T47D (cell line): ENCODE data around the gene PELI3.

Source experiments
- DNase-seq, 2 experiments: peaks; one replicate each; pipeline versions ENCODE4 v3.0.0 to v3.0.0-alpha.2; 2011 to 2012; ENCODE audit warnings: low read depth in 1 of 2, low spot score in 1 of 2
- JUND ChIP-seq: IDR thresholded peaks from 2 replicates; pipeline ENCODE4 v1.6.1; 2012; ENCODE audit warnings: low read depth
- in situ Hi-C: cut with HindIII; loops from 2 replicates; pipeline ENCODE4 v1.10.0; 2016; ENCODE audit warnings: low sequenced_read_pairs, low pct_unique_long_range_greater_than_20kb

Gene PELI3

GRCh38 chr11:66488957-66489356 lies 22.3 kb downstream of the PELI3 start:
- TF ChIP-seq JUND, result no peak
- DNase-seq, result no peak
- in situ Hi-C loops, result no loop called here

- TF ChIP-seq JUND, result no peak
- no peak for DNase-seq
- in situ Hi-C loops, result no loop called here
These were observed 22.9 kb downstream of the PELI3 start for GRCh38 chr11:66489636-66490035.

GRCh38 chr11:66491315-66491935 lies 24.7 kb downstream of the PELI3 start:
- DNase-seq, result no peak
- TF ChIP-seq JUND, result no peak
- in situ Hi-C loops, result no loop called here

GRCh38 chr11:66492161-66492865 lies 25.6 kb downstream of the PELI3 start:
- in situ Hi-C loops, result no loop called here
- no peak for DNase-seq
- TF ChIP-seq JUND, result no peak

- in situ Hi-C loops, result no loop called here
- DNase-seq, result no peak
- no peak for TF ChIP-seq JUND
These were observed 26.4 kb downstream of the PELI3 start for GRCh38 chr11:66493130-66493529.

GRCh38 chr11:66494458-66494857 lies 27.8 kb downstream of the PELI3 start:
- in situ Hi-C loops, result no loop called here
- no peak for DNase-seq
- TF ChIP-seq JUND, result no peak

GRCh38 chr11:66494935-66495334 lies 28.2 kb downstream of the PELI3 start:
- DNase-seq, result no peak
- in situ Hi-C loops, result no loop called here
- no peak for TF ChIP-seq JUND

- TF ChIP-seq JUND, result no peak
- peak in 1 of 2 experiments; percentile 39 for DNase-seq
- in situ Hi-C loops, result no loop called here
These were observed 28.7 kb downstream of the PELI3 start for GRCh38 chr11:66495401-66495854.

- in situ Hi-C loops, result no loop called here
- DNase-seq, result no peak
- no peak for TF ChIP-seq JUND
These were observed 30.5 kb downstream of the PELI3 start for GRCh38 chr11:66497206-66497605.

GRCh38 chr11:66498506-66498905 lies 31.8 kb downstream of the PELI3 start:
- no peak for TF ChIP-seq JUND
- in situ Hi-C loops, result no loop called here
- DNase-seq, result no peak

- in situ Hi-C loops, result no loop called here
- TF ChIP-seq JUND, result no peak
- peak; percentile 66 to 87 for DNase-seq
These were observed 38.6 kb downstream of the PELI3 start for GRCh38 chr11:66505276-66505816.

GRCh38 chr11:66509131-66509561 lies 42.4 kb downstream of the PELI3 start:
- in situ Hi-C loops, result no loop called here
- DNase-seq, result no peak
- no peak for TF ChIP-seq JUND

GRCh38 chr11:66510271-66510989 lies 43.7 kb downstream of the PELI3 start, which contains the start of gene BBS1:
Gene BBS1 (plus strand): TSS chr11:66510635. CDS start chr11:66510660, 25 bp downstream.
- TF ChIP-seq JUND, result no peak
- peak; percentile 77 to 88 for DNase-seq
- in situ Hi-C loops, result no loop called here
